Measurements from ENCODE around the gene C20orf141. TPM values are rescaled to one million over a fixed set of nuclear protein-coding genes. Genes with fewer than 3 reads are reported as not detected.

C20orf141 gene
- total RNA-seq, 1 experiment from 2014 or later: not detected

GRCh38 chr20:2840138-2840966 is 25.6 kb downstream of the C20orf141 start, which contains the start of the genes PCED1A and VPS16:
TSS of gene PCED1A (minus strand) at chr20:2840655. CDS start at chr20:2839912, 743 bp downstream.
TSS of gene VPS16 (plus strand) at chr20:2840745. CDS start at chr20:2840775, 30 bp downstream.
- Histone ChIP-seq H3K9ac (ENCODE audit: extremely low read depth, insufficient read length, low read length) (peak within 1 kb of the TSS; percentile 40), H3K18ac (ENCODE audit: insufficient read length, low read depth, low read length) (peak within 1 kb of the TSS; percentile 82), H4K20me1 (ENCODE audit: control insufficient read depth, insufficient read depth, insufficient read length) (no peaks in the 10 kb centered on the region), H2BK5ac (ENCODE audit: insufficient read length, low read length) (no peak within 1 kb of the TSS), H3K56ac (ENCODE audit: insufficient read length, low read depth, low read length) (no peak within 1 kb of the TSS), H3K4me1 (ENCODE audit: insufficient read depth, low read length) (no peaks in the 10 kb centered on the region), H3K9me3 (ENCODE audit: control insufficient read depth, low read depth, low read length) (no peaks in the 10 kb centered on the region), H4K91ac (ENCODE audit: insufficient read length, low read depth, low read length) (no peak within 1 kb of the TSS), H3K79me1 (ENCODE audit: insufficient read depth, low read depth, low read length, poor library complexity, severe bottlenecking) (no peaks in the 10 kb centered on the region), H2AK5ac (ENCODE audit: insufficient read length, low read length) (no peak within 1 kb of the TSS), H3K4ac (ENCODE audit: low read depth, low read length) (no peak within 1 kb of the TSS), H3K27me3 (ENCODE audit: insufficient read depth, low read length) (peaks cover 7% of the 10 kb centered on the region; the same call in 1 of the 2 replicates), H2AFZ (ENCODE audit: low read length) (no peak within 1 kb of the TSS), H3T11ph (ENCODE audit: low read length) (no peak within 1 kb of the TSS), H3K4me2 (ENCODE audit: insufficient read depth, insufficient read length, low read length) (peak within 1 kb of the TSS; percentile 83), H4K5ac (ENCODE audit: insufficient read length, low read depth, low read length) (no peak within 1 kb of the TSS), H4K8ac (replicated peaks; ENCODE audit: insufficient read length, low read depth, low read length) (no peak within 1 kb of the TSS), H3K79me2 (ENCODE audit: insufficient read depth, low read length) (no peaks in the 10 kb centered on the region), H3K14ac (ENCODE audit: insufficient read depth, low read length) (peak within 1 kb of the TSS; percentile 64; the same call in 1 of the 2 replicates), H2BK12ac (ENCODE audit: insufficient read length, low read depth, low read length) (no peak within 1 kb of the TSS), H3K23ac (ENCODE audit: insufficient read length, low read depth, low read length) (no peak within 1 kb of the TSS), H3K27ac (ENCODE audit: insufficient read length, low read depth, low read length) (no peak within 1 kb of the TSS), H2BK15ac (ENCODE audit: low read depth, low read length) (no peak within 1 kb of the TSS), H2BK20ac (ENCODE audit: low read depth, low read length, poor library complexity, severe bottlenecking) (no peak within 1 kb of the TSS), H2BK120ac (ENCODE audit: low read depth, low read length, poor library complexity, severe bottlenecking) (no peak within 1 kb of the TSS), H3K23me2 (ENCODE audit: insufficient read length, low read depth, low read length, poor library complexity, severe bottlenecking) (peaks cover 7% of the 10 kb centered on the region)
- no peak for TF ChIP-seq CTCF (conservative IDR thresholded peaks at IDR 0.05)
- Mint-ChIP-seq H3K27me3 (ENCODE audit: low read depth) (peaks cover 12% of the 10 kb centered on the region), H3K4me1 (peaks cover 4 to 10% of the 10 kb centered on the region in 2 experiments), H3K27ac (no peak within 1 kb of the TSS; a peak in 1 of 7 replicates), H3K9me3 (peaks cover 0 to 4% of the 10 kb centered on the region in 2 experiments; a peak in 1 of 5 replicates), H3K4me3 (peak within 1 kb of the TSS; percentile 80), H3K36me3 (ENCODE audit: insufficient read depth in 1 of 3, low read depth in 3 of 3) (peaks cover 3 to 21% (median 17%) of the 10 kb centered on the region in 3 experiments)
- WGBS (ENCODE audit: extremely low coverage, insufficient read length, low lambda C conversion rate): no CpG with 5 or more reads among the region's 98 CpGs
- peak; percentile 90 for DNase-seq
